Transverse colon (tissue), 4 donors: ENCODE results near the gene NXPH2.

ENCODE experiments used
- EP300 ChIP-seq: sonication (generic); formaldehyde crosslinking; IDR thresholded peaks from one replicate; pipeline ENCODE4 v1.6.1; 2017; ENCODE audit warnings: antibody characterized with exemption, low read depth
- POLR2A ChIP-seq: fragments of 450-650 bp; IDR thresholded peaks from one replicate; pipeline ENCODE4 v1.6.1; 2016; ENCODE audit warnings: antibody characterized with exemption, mild to moderate bottlenecking, moderate library complexity
- POLR2AphosphoS5 ChIP-seq, 3 donors: sonication (generic); formaldehyde crosslinking; IDR thresholded peaks; one replicate each; pipeline ENCODE4 v1.6.1; 2016; ENCODE audit warnings: antibody characterized with exemption in 3 of 3
- TF ChIP-seq, protein P1 (sequence below), 5 experiments: fragments of 200-600 bp in 3 of 5; fragments of 450-650 bp in 2 of 5; sonication (generic) in 3 of 5; IDR thresholded peaks; 1 replicate in 2 of 5; 2 replicates in 3 of 5; pipeline ENCODE4 v1.5.1; 2016 to 2017; ENCODE audit warnings: antibody characterized with exemption in 5 of 5, inconsistent platforms in 3 of 5, mild to moderate bottlenecking in 2 of 5, moderate library complexity in 1 of 5

DNA sequence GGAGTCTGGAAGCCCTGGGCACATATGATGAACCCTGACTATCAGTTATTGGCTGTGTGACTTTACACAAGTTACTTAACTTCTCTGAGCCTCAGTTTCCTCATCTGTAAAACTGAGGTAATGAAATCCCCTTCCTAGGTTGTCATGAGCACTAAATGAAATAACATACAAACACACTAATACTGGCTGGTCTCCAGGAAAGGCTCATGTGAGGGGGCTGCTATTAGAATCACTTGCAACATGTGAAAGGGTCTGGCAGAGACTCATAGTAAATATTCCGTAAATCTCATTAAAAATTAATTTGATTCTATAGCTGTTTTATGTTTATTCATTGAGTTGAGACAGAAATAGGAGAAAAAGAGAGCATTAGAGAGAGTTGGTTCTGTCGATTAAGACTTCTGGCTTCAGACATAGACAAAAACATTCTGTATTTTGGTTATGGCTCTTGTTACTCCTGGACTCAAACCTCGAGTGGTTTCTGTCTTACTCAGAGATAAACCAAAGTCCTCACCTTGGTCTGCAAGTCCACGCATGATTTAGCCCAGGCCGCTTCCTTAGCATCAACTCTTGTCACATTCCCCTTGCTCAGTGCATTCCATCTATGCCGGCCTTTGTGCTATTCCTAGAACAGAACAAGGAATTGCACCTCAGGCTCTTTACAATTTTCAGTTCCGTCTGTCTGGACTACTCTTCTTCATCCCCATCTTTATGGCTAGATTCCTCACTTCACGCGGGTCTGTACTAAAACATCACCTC lies 139.1 kb downstream of the NXPH2 start:
- TF ChIP-seq, protein P1, sequence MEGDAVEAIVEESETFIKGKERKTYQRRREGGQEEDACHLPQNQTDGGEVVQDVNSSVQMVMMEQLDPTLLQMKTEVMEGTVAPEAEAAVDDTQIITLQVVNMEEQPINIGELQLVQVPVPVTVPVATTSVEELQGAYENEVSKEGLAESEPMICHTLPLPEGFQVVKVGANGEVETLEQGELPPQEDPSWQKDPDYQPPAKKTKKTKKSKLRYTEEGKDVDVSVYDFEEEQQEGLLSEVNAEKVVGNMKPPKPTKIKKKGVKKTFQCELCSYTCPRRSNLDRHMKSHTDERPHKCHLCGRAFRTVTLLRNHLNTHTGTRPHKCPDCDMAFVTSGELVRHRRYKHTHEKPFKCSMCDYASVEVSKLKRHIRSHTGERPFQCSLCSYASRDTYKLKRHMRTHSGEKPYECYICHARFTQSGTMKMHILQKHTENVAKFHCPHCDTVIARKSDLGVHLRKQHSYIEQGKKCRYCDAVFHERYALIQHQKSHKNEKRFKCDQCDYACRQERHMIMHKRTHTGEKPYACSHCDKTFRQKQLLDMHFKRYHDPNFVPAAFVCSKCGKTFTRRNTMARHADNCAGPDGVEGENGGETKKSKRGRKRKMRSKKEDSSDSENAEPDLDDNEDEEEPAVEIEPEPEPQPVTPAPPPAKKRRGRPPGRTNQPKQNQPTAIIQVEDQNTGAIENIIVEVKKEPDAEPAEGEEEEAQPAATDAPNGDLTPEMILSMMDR (IDR thresholded peaks at IDR 0.05): no peak
- TF ChIP-seq POLR2AphosphoS5 (IDR thresholded peaks at IDR 0.05) (no peak), POLR2A (no peak), EP300 (no peak)
